ENCODE results near the gene FUCA2. TPM values are rescaled to one million over a fixed set of nuclear protein-coding genes. Genes with fewer than 3 reads are reported as not detected.

The FUCA2 gene
- total RNA-seq, 1 donor from 2014 or later: 52.4 TPM

GRCh38 chr6:143506620-143507019, 4.9 kb downstream of the FUCA2 start:
- DNase-seq (ENCODE audit: low spot score): no peak
- no peak for TF ChIP-seq CTCF (IDR thresholded peaks at IDR 0.05)
- no peaks in the 10 kb centered on the region for H3K27me3 Mint-ChIP-seq (ENCODE audit: low read depth)
- H3K4me1 Mint-ChIP-seq (ENCODE audit: low read depth): peaks cover 32% of the 10 kb centered on the region
- no peaks in the 10 kb centered on the region for H3K9me3 Mint-ChIP-seq (ENCODE audit: low read depth)
- H3K4me3 Mint-ChIP-seq (ENCODE audit: unreplicated experiment): no peak overlapping the region
- peaks cover 18% of the 10 kb centered on the region for H3K36me3 Mint-ChIP-seq (ENCODE audit: low read depth)
- H3K27ac Mint-ChIP-seq (ENCODE audit: unreplicated experiment): no peak overlapping the region

GRCh38 chr6:143506199-143506598, 5.3 kb downstream of the FUCA2 start:
- Mint-ChIP-seq H3K4me3 (ENCODE audit: unreplicated experiment) (no peak overlapping the region), H3K36me3 (ENCODE audit: low read depth) (peaks cover 20% of the 10 kb centered on the region), H3K9me3 (ENCODE audit: low read depth) (no peaks in the 10 kb centered on the region), H3K4me1 (ENCODE audit: low read depth) (peaks cover 31% of the 10 kb centered on the region), H3K27ac (ENCODE audit: unreplicated experiment) (no peak overlapping the region), H3K27me3 (ENCODE audit: low read depth) (no peaks in the 10 kb centered on the region)
- no peak for DNase-seq (ENCODE audit: low spot score)
- no peak for TF ChIP-seq CTCF (IDR thresholded peaks at IDR 0.05)

GRCh38 chr6:143505537-143505936, 6.0 kb downstream of the FUCA2 start:
- peaks cover 25% of the 10 kb centered on the region for H3K4me1 Mint-ChIP-seq (ENCODE audit: low read depth)
- no peaks in the 10 kb centered on the region for H3K27me3 Mint-ChIP-seq (ENCODE audit: low read depth)
- H3K9me3 Mint-ChIP-seq (ENCODE audit: low read depth): no peaks in the 10 kb centered on the region
- peaks cover 22% of the 10 kb centered on the region for H3K36me3 Mint-ChIP-seq (ENCODE audit: low read depth)
- no peak for DNase-seq (ENCODE audit: low spot score)
- H3K4me3 Mint-ChIP-seq (ENCODE audit: unreplicated experiment): no peak overlapping the region
- no peak for TF ChIP-seq CTCF (IDR thresholded peaks at IDR 0.05)
- H3K27ac Mint-ChIP-seq (ENCODE audit: unreplicated experiment): no peak overlapping the region

- Mint-ChIP-seq H3K4me3 (ENCODE audit: unreplicated experiment) (no peak overlapping the region), H3K9me3 (ENCODE audit: low read depth) (no peaks in the 10 kb centered on the region), H3K27ac (ENCODE audit: unreplicated experiment) (no peak overlapping the region), H3K36me3 (ENCODE audit: low read depth) (peaks cover 25% of the 10 kb centered on the region), H3K27me3 (ENCODE audit: low read depth) (no peaks in the 10 kb centered on the region), H3K4me1 (ENCODE audit: low read depth) (peaks cover 22% of the 10 kb centered on the region)
- no peak for TF ChIP-seq CTCF (IDR thresholded peaks at IDR 0.05)
- no peak for DNase-seq (ENCODE audit: low spot score)
Measured at GRCh38 chr6:143505111-143505510, 6.4 kb downstream of the FUCA2 start.

GRCh38 chr6:143504369-143504768, 7.2 kb downstream of the FUCA2 start:
- Mint-ChIP-seq H3K36me3 (ENCODE audit: low read depth) (peaks cover 30% of the 10 kb centered on the region), H3K4me1 (ENCODE audit: low read depth) (peaks cover 16% of the 10 kb centered on the region), H3K27me3 (ENCODE audit: low read depth) (no peaks in the 10 kb centered on the region), H3K4me3 (ENCODE audit: unreplicated experiment) (no peak overlapping the region), H3K9me3 (ENCODE audit: low read depth) (no peaks in the 10 kb centered on the region), H3K27ac (ENCODE audit: unreplicated experiment) (no peak overlapping the region)
- no peak for TF ChIP-seq CTCF (IDR thresholded peaks at IDR 0.05)
- no peak for DNase-seq (ENCODE audit: low spot score)

All from chondrocyte (in vitro differentiated cells).